ENCODE results near the gene ZNF48.

DNA sequence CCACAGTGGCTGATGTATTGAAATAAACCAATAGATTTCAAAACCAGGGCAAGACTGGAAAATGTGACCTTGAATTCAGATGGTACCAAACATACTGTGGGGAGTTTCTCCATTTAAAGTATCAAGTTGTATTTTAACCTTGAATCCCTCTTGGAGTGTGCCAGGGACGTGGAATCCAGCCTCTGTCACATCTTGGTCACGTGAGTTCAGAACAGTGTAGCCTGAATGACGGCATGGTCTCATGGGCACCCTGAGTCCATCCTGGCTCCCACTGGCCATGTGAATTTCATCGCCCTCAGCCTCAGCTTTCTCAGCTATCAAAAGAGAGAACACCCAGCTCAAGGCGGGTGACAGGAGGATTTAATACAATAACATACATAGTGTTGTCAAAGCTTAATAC, 18.9 kb downstream of the ZNF48 start:
- TF ChIP-seq, protein P1, sequence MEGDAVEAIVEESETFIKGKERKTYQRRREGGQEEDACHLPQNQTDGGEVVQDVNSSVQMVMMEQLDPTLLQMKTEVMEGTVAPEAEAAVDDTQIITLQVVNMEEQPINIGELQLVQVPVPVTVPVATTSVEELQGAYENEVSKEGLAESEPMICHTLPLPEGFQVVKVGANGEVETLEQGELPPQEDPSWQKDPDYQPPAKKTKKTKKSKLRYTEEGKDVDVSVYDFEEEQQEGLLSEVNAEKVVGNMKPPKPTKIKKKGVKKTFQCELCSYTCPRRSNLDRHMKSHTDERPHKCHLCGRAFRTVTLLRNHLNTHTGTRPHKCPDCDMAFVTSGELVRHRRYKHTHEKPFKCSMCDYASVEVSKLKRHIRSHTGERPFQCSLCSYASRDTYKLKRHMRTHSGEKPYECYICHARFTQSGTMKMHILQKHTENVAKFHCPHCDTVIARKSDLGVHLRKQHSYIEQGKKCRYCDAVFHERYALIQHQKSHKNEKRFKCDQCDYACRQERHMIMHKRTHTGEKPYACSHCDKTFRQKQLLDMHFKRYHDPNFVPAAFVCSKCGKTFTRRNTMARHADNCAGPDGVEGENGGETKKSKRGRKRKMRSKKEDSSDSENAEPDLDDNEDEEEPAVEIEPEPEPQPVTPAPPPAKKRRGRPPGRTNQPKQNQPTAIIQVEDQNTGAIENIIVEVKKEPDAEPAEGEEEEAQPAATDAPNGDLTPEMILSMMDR (IDR thresholded peaks at IDR 0.05; ENCODE audit: poor library complexity, severe bottlenecking): no peak
- no peak for TF ChIP-seq TAF1 (IDR thresholded peaks at IDR 0.05; ENCODE audit: low read depth)
- no peak for TF ChIP-seq EZH2 (IDR thresholded peaks at IDR 0.05; ENCODE audit: borderline replicate concordance, insufficient read depth, low read length, poor library complexity, severe bottlenecking)
